ENCODE results near the gene L3MBTL3.

DNA sequence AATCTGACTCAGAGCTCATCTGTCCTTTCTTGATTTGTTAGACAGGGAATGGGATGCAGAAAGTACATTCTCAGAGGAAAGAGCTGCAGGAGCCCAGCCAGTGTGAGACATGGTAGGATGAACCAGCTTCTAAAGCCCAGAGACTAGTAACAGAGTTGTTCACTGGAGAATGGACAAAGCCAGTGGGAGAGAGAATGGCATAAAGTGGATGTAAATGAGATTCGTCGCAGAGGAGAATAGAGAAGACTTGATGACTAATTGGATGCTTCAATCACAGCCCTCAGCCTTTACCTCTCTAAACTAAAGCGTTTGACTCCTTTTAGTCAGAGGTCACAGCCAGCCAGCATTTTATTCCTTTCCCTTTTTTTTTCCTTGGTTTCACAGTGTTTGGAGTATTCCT, 25.5 kb upstream of the L3MBTL3 start:
- TF ChIP-seq POLR2A (IDR thresholded peaks at IDR 0.05; ENCODE audit: low read length), result no peak
- TF ChIP-seq GATA1 (IDR thresholded peaks at IDR 0.05; ENCODE audit: low read depth, low read length), result no peak
